Colonic mucosa (tissue), 4 donors: ENCODE data around the gene CD300A. TPM values are rescaled to one million over a fixed set of nuclear protein-coding genes. Genes with fewer than 3 reads are reported as not detected.

Experiments
- DNase-seq: peaks from one replicate; pipeline ENCODE4 v3.0.0-alpha.2; 2020
- H3K27ac ChIP-seq: fragments of 200-600 bp; one replicate; pipeline ENCODE4 v1.8.0; 2021
- H3K27me3 ChIP-seq: fragments of 200-600 bp; one replicate; pipeline ENCODE4 v1.8.0; 2021
- H3K36me3 ChIP-seq: fragments of 200-600 bp; one replicate; pipeline ENCODE4 v1.8.0; 2021
- H3K4me1 ChIP-seq: fragments of 200-600 bp; one replicate; pipeline ENCODE4 v1.8.0; 2021; ENCODE audit warnings: mild to moderate bottlenecking
- H3K4me3 ChIP-seq: fragments of 200-600 bp; one replicate; pipeline ENCODE4 v1.8.0; 2021
- H3K9ac ChIP-seq, 2 donors: one replicate each; pipeline ENCODE4 v1.7.0; 2013; ENCODE audit warnings: control low read depth in 2 of 2, low read depth in 2 of 2, low read length in 2 of 2
- H3K9me3 ChIP-seq: fragments of 200-600 bp; one replicate; pipeline ENCODE4 v1.8.0; 2021
- intact Hi-C: fragments of 100-400 bp; cut with DNase I; formaldehyde crosslinking; loops from one replicate; pipeline ENCODE4 v1.14.1; 2022
- total RNA-seq, 2 donors: library from RNA; stranded (reverse); fragmentation: NEBNext Ultra II Directional in 1 of 2; extraction: Animal tissue kit (Norgen Biotek cat#: 25700) in 1 of 2; gene quantifications; one replicate each; pipeline ENCODE4 v1.2.1, GENCODE V29; 2021
- TF ChIP-seq, protein P1 (sequence below): fragments of 200-600 bp; IDR thresholded peaks from one replicate; pipeline ENCODE4 v1.8.0; 2022; ENCODE audit warnings: antibody characterized with exemption, mild to moderate bottlenecking
- donor health status: healthy.
- donor health status: DM: no; HTN: no; CAD: no.
- donor health status: DM: no; HTN: no; CAD: no.

Gene CD300A
- total RNA-seq, 2 donors from 2014 or later = 3.1 to 5.6 TPM

- Histone ChIP-seq H3K4me1 (peaks cover 16% of the 10 kb centered on the region), H3K9ac (peak overlapping the region; percentile 27 to 49), H3K27me3 (no peaks in the 10 kb centered on the region), H3K4me3 (peak overlapping the region; percentile 33), H3K9me3 (no peaks in the 10 kb centered on the region), H3K36me3 (no peaks in the 10 kb centered on the region), H3K27ac (peak overlapping the region; percentile 67)
- DNase-seq = peak; percentile 93
- intact Hi-C loops = no loop called here
- TF ChIP-seq, protein P1, sequence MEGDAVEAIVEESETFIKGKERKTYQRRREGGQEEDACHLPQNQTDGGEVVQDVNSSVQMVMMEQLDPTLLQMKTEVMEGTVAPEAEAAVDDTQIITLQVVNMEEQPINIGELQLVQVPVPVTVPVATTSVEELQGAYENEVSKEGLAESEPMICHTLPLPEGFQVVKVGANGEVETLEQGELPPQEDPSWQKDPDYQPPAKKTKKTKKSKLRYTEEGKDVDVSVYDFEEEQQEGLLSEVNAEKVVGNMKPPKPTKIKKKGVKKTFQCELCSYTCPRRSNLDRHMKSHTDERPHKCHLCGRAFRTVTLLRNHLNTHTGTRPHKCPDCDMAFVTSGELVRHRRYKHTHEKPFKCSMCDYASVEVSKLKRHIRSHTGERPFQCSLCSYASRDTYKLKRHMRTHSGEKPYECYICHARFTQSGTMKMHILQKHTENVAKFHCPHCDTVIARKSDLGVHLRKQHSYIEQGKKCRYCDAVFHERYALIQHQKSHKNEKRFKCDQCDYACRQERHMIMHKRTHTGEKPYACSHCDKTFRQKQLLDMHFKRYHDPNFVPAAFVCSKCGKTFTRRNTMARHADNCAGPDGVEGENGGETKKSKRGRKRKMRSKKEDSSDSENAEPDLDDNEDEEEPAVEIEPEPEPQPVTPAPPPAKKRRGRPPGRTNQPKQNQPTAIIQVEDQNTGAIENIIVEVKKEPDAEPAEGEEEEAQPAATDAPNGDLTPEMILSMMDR = peak; percentile 10
These were observed 12.7 kb upstream of the CD300A start for GRCh38 chr17:74453665-74454196.

DNA sequence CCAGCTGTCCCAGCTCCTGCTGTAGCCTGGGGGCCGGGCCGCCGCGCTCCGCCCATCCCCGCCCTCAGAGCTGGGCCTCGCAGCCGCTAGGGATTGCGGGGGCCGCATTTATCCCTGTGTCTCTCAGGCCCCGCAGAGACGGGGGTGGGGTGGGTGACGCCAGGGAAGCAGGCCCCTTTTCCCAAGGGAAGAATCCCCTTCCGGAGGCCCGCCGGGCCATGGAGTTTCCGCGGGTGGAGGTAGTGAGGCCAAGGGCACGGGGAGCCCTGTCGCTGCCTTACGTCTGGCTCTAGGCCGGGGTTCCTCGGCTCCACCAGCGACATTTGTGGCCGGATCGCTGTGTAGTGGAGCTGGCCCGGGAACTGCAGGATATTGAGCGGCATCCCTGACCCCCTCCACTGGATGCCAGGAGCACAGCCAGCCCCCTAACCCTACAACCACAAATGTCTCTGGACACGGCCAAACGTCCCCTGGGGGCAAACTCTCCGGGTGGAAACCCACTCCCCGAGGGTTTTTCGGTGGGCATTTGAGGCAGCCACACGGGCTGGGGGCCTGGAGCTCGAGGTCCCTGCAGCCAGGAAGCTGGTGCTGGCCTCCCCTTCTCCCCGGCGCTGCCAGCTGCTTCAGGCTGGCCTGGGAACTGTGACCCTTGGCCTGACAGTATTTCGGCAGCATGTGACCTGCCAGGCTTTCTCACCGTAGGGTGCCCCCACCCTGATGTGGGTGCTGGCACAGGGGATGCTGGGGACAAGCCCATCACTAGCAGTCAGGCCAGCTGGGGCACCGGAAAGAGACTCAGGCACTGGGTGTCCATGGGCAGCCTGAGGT, 12.0 kb upstream of the CD300A start:
- H3K36me3 ChIP-seq = no peaks in the 10 kb centered on the region
- H3K4me3 ChIP-seq = peak overlapping the region; percentile 33
- peak; percentile 67 for DNase-seq
- peak overlapping the region; percentile 67 for H3K27ac ChIP-seq
- TF ChIP-seq, protein P1 = no peak
- peak overlapping the region; percentile 75 to 84 for H3K9ac ChIP-seq
- H3K9me3 ChIP-seq = no peaks in the 10 kb centered on the region
- intact Hi-C loops = no loop called here
- H3K4me1 ChIP-seq = peaks cover 16% of the 10 kb centered on the region
- H3K27me3 ChIP-seq = no peaks in the 10 kb centered on the region

DNA sequence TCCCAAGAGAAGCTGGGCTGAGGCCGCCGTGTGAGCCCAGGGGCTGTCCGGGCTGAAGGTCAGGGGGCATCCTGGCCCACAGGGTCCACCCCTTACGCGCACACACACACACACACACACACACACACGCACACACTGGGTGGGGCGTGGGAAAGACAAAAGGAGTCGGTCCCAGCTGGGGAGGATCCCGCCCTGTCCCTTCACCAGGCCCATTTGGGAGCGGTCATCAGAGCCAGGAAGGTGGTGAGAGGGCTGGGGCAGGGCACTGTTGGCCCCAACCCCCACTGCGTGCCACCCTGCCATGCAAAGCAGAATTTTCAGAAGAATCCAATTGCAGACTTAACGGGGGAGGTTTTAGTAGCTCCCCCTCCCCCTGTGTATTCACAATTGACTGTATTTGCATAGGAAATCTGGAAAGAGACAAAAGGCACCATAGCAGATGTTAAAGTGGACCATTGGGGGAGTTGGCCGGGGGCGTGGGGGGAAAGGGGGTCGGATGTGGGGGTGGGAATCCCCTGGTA, 11.3 kb upstream of the CD300A start:
- Histone ChIP-seq H3K4me1 (peaks cover 16% of the 10 kb centered on the region), H3K9me3 (no peaks in the 10 kb centered on the region), H3K36me3 (no peaks in the 10 kb centered on the region), H3K9ac (peak overlapping the region; percentile 75 to 84), H3K4me3 (no peak overlapping the region), H3K27ac (peak overlapping the region; percentile 67), H3K27me3 (no peaks in the 10 kb centered on the region)
- DNase-seq = peak; percentile 70
- TF ChIP-seq, protein P1 = no peak
- intact Hi-C loops = no loop called here

DNA sequence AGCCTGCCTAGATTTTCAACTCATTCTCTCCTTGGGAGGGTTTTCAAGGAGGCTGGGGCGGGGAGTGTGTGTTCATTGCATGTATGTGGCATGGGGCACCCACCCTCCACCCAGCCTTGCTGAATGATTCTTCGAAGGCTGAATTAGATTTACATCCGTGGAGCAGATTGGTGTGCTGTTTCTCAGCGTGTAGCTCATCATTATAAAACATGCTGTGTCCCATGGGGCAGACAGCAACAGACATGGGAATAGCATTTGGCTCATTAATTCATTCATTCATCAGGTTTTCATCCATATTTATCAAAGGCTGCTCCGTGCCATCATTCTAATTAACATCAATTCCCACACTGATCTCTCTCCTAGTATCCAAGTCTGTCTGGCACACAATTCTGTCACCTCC, 10.6 kb upstream of the CD300A start:
- Histone ChIP-seq H3K4me1 (peaks cover 16% of the 10 kb centered on the region), H3K27me3 (no peaks in the 10 kb centered on the region), H3K4me3 (no peak overlapping the region), H3K9me3 (no peaks in the 10 kb centered on the region), H3K36me3 (no peaks in the 10 kb centered on the region), H3K9ac (peak overlapping the region in 1 of 2 donors; percentile 12), H3K27ac (no peak overlapping the region)
- intact Hi-C loops = no loop called here
- DNase-seq = no peak
- TF ChIP-seq, protein P1 = no peak

GRCh38 chr17:74457146-74457819, 9.2 kb upstream of the CD300A start:
- no peak overlapping the region for H3K9ac ChIP-seq
- no peaks in the 10 kb centered on the region for H3K27me3 ChIP-seq
- TF ChIP-seq, protein P1 = peak; percentile 92
- no peaks in the 10 kb centered on the region for H3K36me3 ChIP-seq
- DNase-seq = peak; percentile 81
- intact Hi-C loops = loop anchor here (1.0 kb wide), 1 partner anchor 78 kb away; no protein-coding TSS in a partner anchor
- H3K27ac ChIP-seq = no peak overlapping the region
- H3K9me3 ChIP-seq = no peaks in the 10 kb centered on the region
- peaks cover 16% of the 10 kb centered on the region for H3K4me1 ChIP-seq
- no peak overlapping the region for H3K4me3 ChIP-seq
